Ishikawa (cell line): ENCODE results near the gene IL10RA.

Experiments used
- CEBPB ChIP-seq: IDR thresholded peaks from 2 replicates; pipeline ENCODE4 v1.6.1; 2012
- CREB1 ChIP-seq: IDR thresholded peaks from 2 replicates; pipeline ENCODE4 v1.6.1; 2012; ENCODE audit warnings: low read depth
- EGR1 ChIP-seq: IDR thresholded peaks from 2 replicates; pipeline ENCODE4 v1.6.1; 2012
- EP300 ChIP-seq: IDR thresholded peaks from 2 replicates; pipeline ENCODE4 v1.6.1; 2012; ENCODE audit warnings: borderline replicate concordance
- FOXM1 ChIP-seq: IDR thresholded peaks from 2 replicates; pipeline ENCODE4 v1.6.1; 2012; ENCODE audit warnings: low read depth, borderline replicate concordance
- NFIC ChIP-seq: IDR thresholded peaks from 2 replicates; pipeline ENCODE4 v1.6.1; 2012
- RAD21 ChIP-seq: IDR thresholded peaks from 2 replicates; pipeline ENCODE4 v1.6.1; 2012; ENCODE audit warnings: low read depth
- TAF1 ChIP-seq: IDR thresholded peaks from 2 replicates; pipeline ENCODE4 v1.6.1; 2012; ENCODE audit warnings: low read depth, mild to moderate bottlenecking
- TCF12 ChIP-seq: IDR thresholded peaks from 2 replicates; pipeline ENCODE4 v1.6.1; 2012; ENCODE audit warnings: low read depth
- TEAD4 ChIP-seq: IDR thresholded peaks from 2 replicates; pipeline ENCODE4 v1.6.1; 2012
- YY1 ChIP-seq: IDR thresholded peaks from 2 replicates; pipeline ENCODE4 v1.6.1; 2012; ENCODE audit warnings: low read depth
- ZBTB7A ChIP-seq: IDR thresholded peaks from 2 replicates; pipeline ENCODE4 v1.6.1; 2012; ENCODE audit warnings: low read depth
- TF ChIP-seq, protein P1 (sequence below): IDR thresholded peaks from 2 replicates; pipeline ENCODE4 v1.6.1; 2012
- TF ChIP-seq, protein P2 (sequence below): IDR thresholded peaks from 2 replicates; pipeline ENCODE4 v1.6.1; 2012; ENCODE audit warnings: low read depth, mild to moderate bottlenecking
- TF ChIP-seq, protein P3 (sequence below): IDR thresholded peaks from 2 replicates; pipeline ENCODE4 v1.6.1; 2012

IL10RA gene

DNA sequence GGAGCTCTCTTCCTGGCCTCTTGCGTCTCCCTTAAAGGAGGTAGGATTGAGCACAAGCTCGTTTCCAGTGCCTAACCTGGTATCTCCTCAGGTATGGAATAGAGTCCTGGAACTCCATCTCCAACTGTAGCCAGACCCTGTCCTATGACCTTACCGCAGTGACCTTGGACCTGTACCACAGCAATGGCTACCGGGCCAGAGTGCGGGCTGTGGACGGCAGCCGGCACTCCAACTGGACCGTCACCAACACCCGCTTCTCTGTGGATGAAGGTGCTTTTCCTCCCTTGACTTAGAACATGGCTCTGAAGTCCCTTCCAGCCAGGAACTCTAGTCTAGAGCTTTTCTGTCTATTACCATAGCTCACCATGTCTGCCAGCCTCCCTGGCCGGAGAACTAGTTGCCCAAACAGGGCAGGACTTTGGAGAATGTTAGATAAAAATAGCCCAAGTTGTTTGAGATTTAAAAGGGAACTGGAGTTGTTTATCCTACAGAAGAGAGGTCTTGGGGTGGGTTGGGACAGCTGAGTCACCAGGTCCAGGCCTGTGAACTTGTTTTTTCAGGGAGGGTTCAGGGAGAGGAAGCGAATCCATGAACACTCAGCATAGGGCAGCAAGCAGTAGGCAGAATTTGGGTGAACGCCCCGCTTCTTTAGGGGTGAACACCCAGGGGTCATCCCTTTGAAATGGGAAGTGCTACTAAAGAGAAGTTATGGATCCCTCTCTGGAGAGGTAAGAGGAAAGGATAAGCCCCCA is 3.3 kb downstream of the IL10RA start:
- TF ChIP-seq TAF1 (no peak), EP300 (no peak), RAD21 (no peak), FOXM1 (no peak), CREB1 (no peak), TCF12 (no peak), TEAD4 (no peak), YY1 (no peak), NFIC (no peak), CEBPB (no peak), EGR1 (no peak), ZBTB7A (no peak)
- TF ChIP-seq, protein P1, sequence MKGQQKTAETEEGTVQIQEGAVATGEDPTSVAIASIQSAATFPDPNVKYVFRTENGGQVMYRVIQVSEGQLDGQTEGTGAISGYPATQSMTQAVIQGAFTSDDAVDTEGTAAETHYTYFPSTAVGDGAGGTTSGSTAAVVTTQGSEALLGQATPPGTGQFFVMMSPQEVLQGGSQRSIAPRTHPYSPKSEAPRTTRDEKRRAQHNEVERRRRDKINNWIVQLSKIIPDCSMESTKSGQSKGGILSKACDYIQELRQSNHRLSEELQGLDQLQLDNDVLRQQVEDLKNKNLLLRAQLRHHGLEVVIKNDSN: no peak
- TF ChIP-seq, protein P2, sequence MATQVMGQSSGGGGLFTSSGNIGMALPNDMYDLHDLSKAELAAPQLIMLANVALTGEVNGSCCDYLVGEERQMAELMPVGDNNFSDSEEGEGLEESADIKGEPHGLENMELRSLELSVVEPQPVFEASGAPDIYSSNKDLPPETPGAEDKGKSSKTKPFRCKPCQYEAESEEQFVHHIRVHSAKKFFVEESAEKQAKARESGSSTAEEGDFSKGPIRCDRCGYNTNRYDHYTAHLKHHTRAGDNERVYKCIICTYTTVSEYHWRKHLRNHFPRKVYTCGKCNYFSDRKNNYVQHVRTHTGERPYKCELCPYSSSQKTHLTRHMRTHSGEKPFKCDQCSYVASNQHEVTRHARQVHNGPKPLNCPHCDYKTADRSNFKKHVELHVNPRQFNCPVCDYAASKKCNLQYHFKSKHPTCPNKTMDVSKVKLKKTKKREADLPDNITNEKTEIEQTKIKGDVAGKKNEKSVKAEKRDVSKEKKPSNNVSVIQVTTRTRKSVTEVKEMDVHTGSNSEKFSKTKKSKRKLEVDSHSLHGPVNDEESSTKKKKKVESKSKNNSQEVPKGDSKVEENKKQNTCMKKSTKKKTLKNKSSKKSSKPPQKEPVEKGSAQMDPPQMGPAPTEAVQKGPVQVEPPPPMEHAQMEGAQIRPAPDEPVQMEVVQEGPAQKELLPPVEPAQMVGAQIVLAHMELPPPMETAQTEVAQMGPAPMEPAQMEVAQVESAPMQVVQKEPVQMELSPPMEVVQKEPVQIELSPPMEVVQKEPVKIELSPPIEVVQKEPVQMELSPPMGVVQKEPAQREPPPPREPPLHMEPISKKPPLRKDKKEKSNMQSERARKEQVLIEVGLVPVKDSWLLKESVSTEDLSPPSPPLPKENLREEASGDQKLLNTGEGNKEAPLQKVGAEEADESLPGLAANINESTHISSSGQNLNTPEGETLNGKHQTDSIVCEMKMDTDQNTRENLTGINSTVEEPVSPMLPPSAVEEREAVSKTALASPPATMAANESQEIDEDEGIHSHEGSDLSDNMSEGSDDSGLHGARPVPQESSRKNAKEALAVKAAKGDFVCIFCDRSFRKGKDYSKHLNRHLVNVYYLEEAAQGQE: no peak

DNA sequence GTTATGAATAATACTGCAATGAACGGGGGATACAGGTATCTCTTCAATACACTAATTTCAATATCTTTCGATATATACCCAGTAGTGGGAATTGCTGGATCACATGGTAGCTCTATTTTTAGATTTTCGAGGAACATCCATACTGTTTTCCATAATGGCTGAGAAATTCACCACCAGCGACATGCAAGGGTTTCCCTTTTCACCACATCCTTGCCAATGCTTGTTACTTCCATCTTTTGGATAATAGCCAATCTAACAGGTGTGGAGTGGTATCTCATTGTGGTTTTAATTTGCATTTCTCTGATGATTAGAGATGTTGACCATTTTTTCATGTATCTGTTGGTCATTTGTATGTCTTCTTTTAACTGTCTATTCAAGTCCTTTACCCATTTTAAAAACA is 5.9 kb downstream of the IL10RA start:
- TF ChIP-seq CEBPB: no peak
- TF ChIP-seq TCF12: no peak
- TF ChIP-seq, protein P3, sequence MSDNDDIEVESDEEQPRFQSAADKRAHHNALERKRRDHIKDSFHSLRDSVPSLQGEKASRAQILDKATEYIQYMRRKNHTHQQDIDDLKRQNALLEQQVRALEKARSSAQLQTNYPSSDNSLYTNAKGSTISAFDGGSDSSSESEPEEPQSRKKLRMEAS: no peak
- no peak for TF ChIP-seq EGR1
- TF ChIP-seq, protein P2: no peak
- no peak for TF ChIP-seq EP300
- TF ChIP-seq FOXM1: no peak
- TF ChIP-seq, protein P1: no peak
- no peak for TF ChIP-seq RAD21
- no peak for TF ChIP-seq NFIC

DNA sequence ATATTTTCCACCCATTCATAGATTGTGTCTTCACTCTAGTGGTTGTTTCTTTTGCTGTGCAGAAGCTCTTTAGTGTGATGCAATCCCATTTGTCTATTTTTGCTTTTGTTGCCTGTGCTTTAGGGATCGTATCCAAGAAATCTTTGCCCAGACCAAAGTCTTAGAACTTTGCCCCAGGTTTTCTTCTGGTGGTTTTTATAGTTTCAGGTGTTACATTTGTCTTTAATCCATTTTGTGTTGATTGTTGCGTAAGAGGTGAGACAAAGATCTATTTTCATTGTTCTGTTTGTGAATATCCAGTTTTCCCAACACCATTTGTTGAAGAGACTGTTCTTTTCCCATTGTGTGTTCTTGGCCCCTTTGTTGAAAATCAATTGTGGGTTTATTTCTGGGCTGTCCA is 6.4 kb downstream of the IL10RA start:
- no peak for TF ChIP-seq EP300
- no peak for TF ChIP-seq CEBPB
- TF ChIP-seq, protein P3: no peak
- no peak for TF ChIP-seq YY1
- TF ChIP-seq NFIC: no peak
- TF ChIP-seq RAD21: no peak

DNA sequence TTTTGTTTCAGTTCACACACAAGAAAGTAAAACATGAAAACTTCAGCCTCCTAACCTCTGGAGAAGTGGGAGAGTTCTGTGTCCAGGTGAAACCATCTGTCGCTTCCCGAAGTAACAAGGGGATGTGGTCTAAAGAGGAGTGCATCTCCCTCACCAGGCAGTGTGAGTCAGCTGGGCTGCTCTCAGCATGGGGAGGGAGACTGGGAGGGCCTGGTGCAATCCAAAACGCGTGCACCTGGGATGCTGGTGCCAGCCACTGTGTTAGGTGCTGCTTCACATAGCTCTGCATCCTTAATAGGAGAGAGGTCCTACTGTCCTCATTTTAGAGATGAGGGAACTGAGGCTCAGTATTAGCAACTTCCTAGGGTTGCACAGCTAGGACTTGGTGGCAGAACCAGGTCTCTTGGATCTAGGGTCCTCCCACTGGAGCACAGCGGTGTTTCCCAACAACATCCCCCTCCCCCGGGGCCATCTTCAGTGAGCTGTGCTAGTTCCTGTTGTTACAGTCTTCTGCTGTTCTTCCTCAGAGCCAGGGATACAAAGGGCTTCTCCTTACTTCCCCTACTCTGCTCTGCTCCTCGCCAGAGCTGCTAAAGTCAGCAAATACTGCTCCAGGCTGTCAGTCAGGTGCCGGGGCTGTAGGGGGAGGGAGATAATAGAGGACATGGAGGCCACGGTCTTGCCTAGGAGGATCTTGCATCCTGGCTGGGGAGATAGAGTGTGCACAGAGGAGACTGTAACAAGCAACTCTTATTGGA is 8.0 kb downstream of the IL10RA start:
- TF ChIP-seq, protein P3: no peak
- no peak for TF ChIP-seq EP300
- no peak for TF ChIP-seq NFIC
- TF ChIP-seq TEAD4: no peak
- TF ChIP-seq, protein P1: no peak
- TF ChIP-seq, protein P2: no peak
- no peak for TF ChIP-seq TAF1
- no peak for TF ChIP-seq CEBPB
